Activated CD4-positive, alpha-beta T cell treated with anti-CD3 and anti-CD28 coated beads, Interleukin-2, amount 10 ng/mL, durations not matched to agents 24 days and 14 days (primary cell): ENCODE results near the gene SMIM44. TPM values are rescaled to one million over a fixed set of nuclear protein-coding genes. Genes with fewer than 3 reads are reported as not detected.
"Not testable (repeated sequence)": the region's sequence is repeated elsewhere in the genome, so short reads cannot be mapped to it uniquely, and the experiment has no call there.

Source experiments
- DNase-seq: peaks from one replicate; pipeline ENCODE4 v3.0.0; 2022
- H3K27ac Mint-ChIP-seq: one replicate; pipeline ENCODE4 v1.8.0; 2022; ENCODE audit warnings: mild to moderate bottlenecking, mixed read lengths
- H3K27me3 Mint-ChIP-seq: one replicate; pipeline ENCODE4 v1.8.0; 2022; ENCODE audit warnings: mixed read lengths
- H3K36me3 Mint-ChIP-seq: one replicate; pipeline ENCODE4 v1.8.0; 2022; ENCODE audit warnings: low read depth, mild to moderate bottlenecking, mixed read lengths
- H3K4me1 Mint-ChIP-seq: one replicate; pipeline ENCODE4 v1.8.0; 2021; ENCODE audit warnings: mixed read lengths
- H3K4me3 Mint-ChIP-seq: one replicate; pipeline ENCODE4 v1.8.0; 2022; ENCODE audit warnings: mild to moderate bottlenecking, moderate library complexity, mixed read lengths
- H3K9me3 Mint-ChIP-seq: one replicate; pipeline ENCODE4 v1.8.0; 2021; ENCODE audit warnings: mixed read lengths
- intact Hi-C: fragments of 100-400 bp; cut with micrococcal nuclease; formaldehyde crosslinking; loops from one replicate; pipeline ENCODE4 v1.15.1; 2023
- total RNA-seq: library from RNA; stranded (reverse); gene quantifications from 2 replicates; pipeline ENCODE4 v1.2.3, GENCODE V29; 2022

The SMIM44 gene
- total RNA-seq, 1 donor from 2014 or later, result not detected

- Mint-ChIP-seq H3K4me1 (peaks cover 20% of the 10 kb centered on the region), H3K4me3 (no peak overlapping the region), H3K27me3 (no peaks in the 10 kb centered on the region), H3K27ac (no peak overlapping the region), H3K9me3 (no peaks in the 10 kb centered on the region), H3K36me3 (peaks cover 10% of the 10 kb centered on the region)
- DNase-seq, result no peak
- intact Hi-C loops, result no loop called here
Measured at GRCh38 chr19:3512562-3513228, 29.5 kb upstream of the SMIM44 start.

- peaks cover 23% of the 10 kb centered on the region for H3K4me1 Mint-ChIP-seq
- no peak overlapping the region for H3K4me3 Mint-ChIP-seq
- H3K27me3 Mint-ChIP-seq, result no peaks in the 10 kb centered on the region
- intact Hi-C loops, result no loop called here
- peaks cover 16% of the 10 kb centered on the region for H3K36me3 Mint-ChIP-seq
- H3K27ac Mint-ChIP-seq, result no peak overlapping the region
- H3K9me3 Mint-ChIP-seq, result no peaks in the 10 kb centered on the region
- DNase-seq, result no peak
Measured at GRCh38 chr19:3511506-3512251, 28.4 kb upstream of the SMIM44 start.

DNA sequence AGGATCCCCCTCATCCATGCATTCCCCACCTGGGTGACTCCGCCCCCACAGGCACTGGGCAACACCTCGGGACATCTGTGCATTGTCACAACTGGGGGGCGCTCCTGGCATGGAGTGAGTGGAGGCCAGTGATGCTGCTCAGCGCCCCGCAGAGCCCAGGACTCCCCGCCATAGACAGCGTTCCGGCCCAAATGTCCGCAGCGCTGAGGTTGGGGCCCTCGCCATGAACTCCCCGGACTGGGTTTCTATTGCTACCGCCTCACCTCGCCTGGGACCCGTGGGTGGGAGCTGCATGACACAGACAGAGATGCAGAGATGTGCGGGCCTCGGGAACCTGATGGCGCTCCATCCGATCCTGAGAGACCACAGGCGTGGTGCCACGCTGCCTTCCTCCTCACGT lies 27.5 kb upstream of the SMIM44 start:
- Mint-ChIP-seq H3K4me1 (peaks cover 23% of the 10 kb centered on the region), H3K27ac (no peak overlapping the region), H3K27me3 (no peaks in the 10 kb centered on the region), H3K9me3 (no peaks in the 10 kb centered on the region), H3K4me3 (no peak overlapping the region), H3K36me3 (peaks cover 16% of the 10 kb centered on the region)
- intact Hi-C loops, result no loop called here
- DNase-seq, result no peak

GRCh38 chr19:3509566-3509989 lies 26.3 kb upstream of the SMIM44 start:
- Mint-ChIP-seq H3K27ac (peak overlapping the region; percentile 51), H3K4me1 (peaks cover 28% of the 10 kb centered on the region), H3K27me3 (no peaks in the 10 kb centered on the region), H3K4me3 (peak overlapping the region; percentile 34), H3K36me3 (peaks cover 16% of the 10 kb centered on the region), H3K9me3 (no peaks in the 10 kb centered on the region)
- intact Hi-C loops, result no loop called here
- no peak for DNase-seq

DNA sequence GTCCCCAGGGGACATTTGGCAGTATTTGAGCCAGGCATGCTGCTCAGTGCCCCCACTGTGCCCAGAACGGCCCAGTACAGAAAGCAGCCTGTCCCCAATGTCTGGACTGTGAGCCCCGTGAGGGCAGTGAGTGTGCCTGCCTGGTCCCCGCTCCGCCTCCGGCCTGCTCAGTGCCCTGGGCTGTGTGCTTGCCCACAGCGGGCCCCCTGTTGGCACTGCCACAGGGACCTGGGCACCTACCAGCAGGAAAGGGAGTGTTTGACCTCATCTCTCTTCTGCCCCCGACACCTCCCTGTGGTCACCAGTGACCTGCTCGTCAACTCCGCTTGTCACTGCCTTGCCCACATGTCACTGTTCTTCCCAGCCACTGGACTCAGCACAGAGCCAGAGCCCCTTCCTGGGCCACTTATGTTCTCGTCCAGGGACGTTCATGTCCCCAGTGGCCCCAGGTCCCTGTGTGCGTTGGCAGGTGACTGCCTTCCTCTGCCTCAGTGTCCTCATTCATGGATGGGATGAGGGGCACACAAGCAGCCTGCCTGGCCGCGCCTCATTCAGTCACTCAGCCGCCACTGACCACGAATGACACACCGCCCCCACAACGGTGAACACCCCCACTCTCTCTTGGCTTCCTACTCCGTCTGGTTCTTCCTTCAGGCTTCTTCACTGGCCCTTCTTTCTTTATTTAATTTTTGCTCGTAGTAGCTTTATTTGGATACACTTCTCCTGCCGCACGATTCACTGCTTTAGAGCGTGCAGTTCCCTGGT lies 25.7 kb upstream of the SMIM44 start:
- intact Hi-C loops, result no loop called here
- Mint-ChIP-seq H3K4me1 (peaks cover 29% of the 10 kb centered on the region), H3K4me3 (peak overlapping the region; percentile 34), H3K36me3 (peaks cover 16% of the 10 kb centered on the region), H3K27me3 (no peaks in the 10 kb centered on the region), H3K9me3 (no peaks in the 10 kb centered on the region), H3K27ac (peak overlapping the region; percentile 58)
- no peak for DNase-seq

DNA sequence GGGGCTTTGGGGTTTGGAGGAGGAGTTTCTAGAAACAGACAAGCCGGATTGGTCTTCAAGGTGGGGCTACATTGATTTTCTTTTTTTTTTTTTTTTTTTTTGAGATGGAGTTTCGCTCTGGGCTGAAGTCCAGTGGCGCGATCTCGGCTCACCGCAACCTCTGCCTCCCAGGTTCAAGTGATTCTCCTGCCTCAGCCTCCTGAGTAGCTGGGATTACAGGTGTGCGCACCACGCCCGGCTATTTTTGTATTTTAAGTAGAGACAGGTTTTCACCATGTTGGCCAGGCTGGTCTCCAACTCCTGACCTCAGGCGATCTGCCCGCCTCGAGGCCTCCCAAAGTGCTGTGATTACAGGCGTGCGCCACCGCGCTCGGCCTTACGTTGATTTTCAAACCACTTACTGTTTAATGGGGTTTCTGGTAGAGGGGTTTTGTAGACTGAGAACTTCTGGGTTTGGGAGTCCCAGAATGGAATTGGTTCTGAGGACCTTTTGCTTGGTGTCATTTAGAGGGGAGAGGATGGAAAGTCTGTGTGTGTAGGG lies 24.9 kb upstream of the SMIM44 start:
- intact Hi-C loops, H3K27me3 Mint-ChIP-seq, H3K9me3 Mint-ChIP-seq, DNase-seq: not testable (repeated sequence)
- Mint-ChIP-seq H3K4me3 (peak overlapping the region; percentile 40), H3K27ac (peak overlapping the region; percentile 58), H3K36me3 (peaks cover 16% of the 10 kb centered on the region), H3K4me1 (peaks cover 29% of the 10 kb centered on the region)

DNA sequence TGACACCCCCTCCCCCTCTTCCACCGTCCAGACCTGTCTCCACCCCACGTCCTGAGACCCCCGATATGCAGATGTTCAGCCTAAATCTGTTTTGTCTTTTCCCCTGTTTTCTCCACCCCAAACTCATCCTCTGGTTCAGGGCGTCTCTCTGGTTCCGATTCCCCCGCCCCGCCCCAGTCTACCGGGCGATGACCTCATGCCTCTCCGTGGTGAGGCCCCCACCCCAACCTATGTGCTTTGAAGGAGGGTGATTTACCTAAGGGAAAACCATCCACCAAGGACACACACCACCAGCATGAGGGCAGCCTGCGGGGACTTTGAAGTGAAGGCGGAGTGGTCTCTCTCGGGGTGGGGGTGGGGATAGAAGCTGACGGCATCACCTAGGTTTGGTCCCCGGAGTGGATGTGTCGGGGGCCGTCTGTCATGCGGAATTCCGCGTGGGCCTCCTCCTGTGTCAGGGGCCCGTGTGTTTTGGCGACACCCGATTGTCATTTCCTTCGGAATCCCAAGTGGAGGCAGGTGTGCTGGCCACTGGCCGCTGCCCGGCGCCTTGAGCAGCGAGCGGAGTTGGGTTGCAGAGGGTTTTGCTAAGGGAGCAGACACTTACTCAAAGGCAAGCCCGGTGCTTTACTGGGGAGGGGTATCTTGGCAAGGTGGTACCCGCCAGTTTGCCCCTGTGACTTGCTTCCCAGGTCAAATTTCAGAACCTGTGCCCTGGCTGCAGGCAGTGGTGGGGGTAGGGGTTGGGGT lies 24.3 kb upstream of the SMIM44 start:
- Mint-ChIP-seq H3K27me3 (no peaks in the 10 kb centered on the region), H3K36me3 (peaks cover 16% of the 10 kb centered on the region), H3K4me3 (peak overlapping the region; percentile 97), H3K9me3 (no peaks in the 10 kb centered on the region), H3K27ac (peak overlapping the region; percentile 90), H3K4me1 (peaks cover 29% of the 10 kb centered on the region)
- intact Hi-C loops, result no loop called here
- DNase-seq, result peak; percentile 82

GRCh38 chr19:3506384-3507340 lies 23.4 kb upstream of the SMIM44 start:
- intact Hi-C loops, result loop anchor here (1.0 kb wide), 1 partner anchor 121 kb away; no protein-coding TSS in a partner anchor
- Mint-ChIP-seq H3K4me1 (peaks cover 29% of the 10 kb centered on the region), H3K27me3 (no peaks in the 10 kb centered on the region), H3K36me3 (peaks cover 16% of the 10 kb centered on the region), H3K9me3 (no peaks in the 10 kb centered on the region), H3K27ac (peak overlapping the region; percentile 90), H3K4me3 (peak overlapping the region; percentile 97)
- peak; percentile 83 for DNase-seq

DNA sequence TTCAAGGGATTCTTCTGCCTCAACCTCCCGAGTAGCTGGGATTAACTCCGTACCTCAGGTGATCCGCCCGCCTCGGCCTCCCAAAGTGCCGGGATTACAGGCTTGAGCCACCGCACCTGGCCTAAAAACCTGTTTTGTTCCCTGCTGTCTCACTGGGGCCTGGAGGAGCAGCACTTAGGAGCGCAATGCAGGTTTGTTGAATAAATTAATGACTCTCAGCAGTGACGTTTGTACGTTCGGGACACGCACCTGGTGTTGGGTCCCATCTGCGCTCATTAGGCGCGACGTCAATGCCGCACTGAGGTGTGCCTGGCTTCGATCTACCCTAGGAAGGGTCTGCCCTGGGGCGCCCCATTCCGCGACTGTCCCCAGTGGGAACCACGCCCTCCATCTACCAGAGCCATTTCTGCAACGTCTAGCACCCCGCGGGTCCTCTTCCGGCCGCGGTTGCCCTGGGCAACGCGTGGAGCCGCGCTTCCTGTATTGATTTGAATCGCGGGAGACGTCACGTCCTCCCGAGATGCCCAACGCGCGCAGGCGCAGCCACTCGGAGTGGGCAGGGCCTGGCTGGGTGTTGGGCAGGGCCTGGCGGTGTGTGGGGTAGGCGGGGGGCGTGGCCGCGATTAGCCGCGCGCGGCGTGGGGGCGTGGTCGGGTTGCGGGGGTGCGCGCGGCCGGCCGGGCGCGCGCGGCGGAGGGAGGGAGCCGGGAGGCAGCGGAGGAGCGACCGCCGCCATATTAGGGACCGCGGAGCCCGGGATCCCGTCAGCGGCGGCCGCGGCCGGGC lies 22.6 kb upstream of the SMIM44 start, which contains the start of gene FZR1:
FZR1 (plus strand) TSS at position 714 of the 786 bp plus-strand sequence. CDS start 16,679 bp downstream, outside the sequence.
- Mint-ChIP-seq H3K36me3 (peaks cover 16% of the 10 kb centered on the region), H3K9me3 (peaks cover 2% of the 10 kb centered on the region), H3K4me1 (peaks cover 32% of the 10 kb centered on the region), H3K27me3 (peaks cover under 1% of the 10 kb centered on the region), H3K27ac (peak within 1 kb of the TSS; percentile 91), H3K4me3 (peak within 1 kb of the TSS; percentile 97)
- intact Hi-C loops, result loop anchor here (1.0 kb wide), 1 partner anchor 122 kb away; no protein-coding TSS in a partner anchor
- DNase-seq, result peak; percentile 100

GRCh38 chr19:3504735-3505134 lies 21.5 kb upstream of the SMIM44 start:
- peak overlapping the region; percentile 97 for H3K4me3 Mint-ChIP-seq
- H3K9me3 Mint-ChIP-seq, result peaks cover 6% of the 10 kb centered on the region
- peaks cover 4% of the 10 kb centered on the region for H3K27me3 Mint-ChIP-seq
- DNase-seq, result no peak
- H3K4me1 Mint-ChIP-seq, result peaks cover 34% of the 10 kb centered on the region
- intact Hi-C loops, result no loop called here
- H3K27ac Mint-ChIP-seq, result peak overlapping the region; percentile 69
- H3K36me3 Mint-ChIP-seq, result peaks cover 15% of the 10 kb centered on the region

DNA sequence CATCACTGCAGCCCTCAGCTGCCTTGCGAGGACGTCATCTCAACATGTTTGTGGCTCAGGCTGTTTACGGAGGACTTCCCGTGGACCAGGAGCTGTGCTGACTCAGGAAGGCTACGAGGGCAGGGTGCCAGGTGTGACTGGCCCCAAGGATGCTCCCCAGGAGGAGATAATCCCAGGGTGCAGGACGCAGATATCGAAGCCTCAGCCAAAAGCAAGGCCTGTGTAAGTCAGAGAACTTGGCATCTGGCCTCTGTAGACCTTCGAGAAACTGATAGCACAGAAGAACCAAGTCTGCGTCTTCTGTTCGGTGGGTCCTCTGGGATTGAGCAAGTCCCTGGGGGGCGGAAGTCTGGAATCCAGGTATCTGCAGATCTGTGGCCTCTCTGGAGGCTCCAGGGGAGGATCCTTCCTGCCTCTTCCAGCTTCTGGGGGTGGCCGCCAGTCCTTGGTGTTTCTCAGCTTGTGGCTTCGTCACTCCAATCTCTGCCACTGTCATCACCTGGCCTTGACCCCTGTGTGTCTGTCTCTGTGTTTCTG lies 19.9 kb upstream of the SMIM44 start:
- Mint-ChIP-seq H3K4me1 (peaks cover 31% of the 10 kb centered on the region), H3K27me3 (peaks cover 4% of the 10 kb centered on the region), H3K36me3 (peaks cover 14% of the 10 kb centered on the region), H3K9me3 (peaks cover 6% of the 10 kb centered on the region), H3K4me3 (no peak overlapping the region), H3K27ac (no peak overlapping the region)
- intact Hi-C loops, result no loop called here
- DNase-seq, result no peak
